SW480 (cell line): ENCODE data around the gene CALR3.
"Not testable (repeated sequence)": the region's sequence is repeated elsewhere in the genome, so short reads cannot be mapped to it uniquely, and the experiment has no call there.

Source experiments
- DNase-seq: peaks from one replicate; pipeline ENCODE4 v3.0.0-alpha.2; 2016; ENCODE audit warnings: low spot score

CALR3 gene

DNA sequence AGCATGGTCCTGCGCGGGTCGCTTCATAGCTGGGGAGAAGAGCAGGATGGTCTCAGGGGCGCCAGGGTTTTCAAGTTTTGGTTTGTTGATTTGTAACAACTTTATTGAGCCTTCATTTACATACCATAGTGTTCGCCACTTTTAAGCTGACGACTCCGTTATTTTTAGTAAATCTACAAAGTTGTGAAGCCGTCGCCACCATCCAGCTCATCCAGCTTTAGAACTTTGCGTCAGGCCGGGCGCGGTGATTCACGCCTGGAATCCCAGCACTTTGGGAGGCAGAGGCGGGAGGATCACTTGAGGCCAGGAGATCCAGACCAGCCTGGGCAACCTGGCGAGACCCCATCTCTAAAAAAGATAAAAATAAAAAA, 631 bp upstream of the CALR3 start:
- peak; percentile 16 for DNase-seq

GRCh38 chr19:16486476-16486875, 9.5 kb downstream of the CALR3 start:
- not testable (repeated sequence) for DNase-seq

- DNase-seq, result no peak
Observed at GRCh38 chr19:16482745-16483144, 13.2 kb downstream of the CALR3 start.

GRCh38 chr19:16477311-16477710, 18.7 kb downstream of the CALR3 start:
- no peak for DNase-seq

GRCh38 chr19:16476401-16476800, 19.6 kb downstream of the CALR3 start:
- DNase-seq, result no peak

DNA sequence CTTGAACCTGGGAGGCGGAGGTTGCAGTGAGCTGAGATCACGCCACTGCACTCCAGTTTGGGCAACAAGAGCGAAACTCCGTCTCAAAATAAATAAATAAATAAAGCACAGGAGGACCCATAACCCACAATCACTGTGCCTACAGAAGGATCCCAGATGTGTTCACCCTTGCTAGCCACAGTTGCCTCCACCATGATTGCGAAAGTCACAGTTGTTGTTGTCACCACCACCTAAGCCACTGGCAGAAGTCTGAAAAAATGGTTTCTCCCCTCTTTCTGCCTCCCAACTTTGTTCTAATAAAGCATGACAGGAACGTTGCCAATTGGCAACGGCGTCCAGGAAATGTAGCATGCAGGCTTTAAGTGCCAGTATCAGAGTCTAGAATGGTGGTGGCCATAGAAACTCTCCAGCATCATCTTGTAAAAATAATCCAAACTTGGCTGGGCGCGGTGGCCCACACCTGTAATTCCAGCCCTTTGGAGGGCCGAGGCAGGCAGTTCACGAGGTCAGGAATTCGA, 22.0 kb downstream of the CALR3 start:
- DNase-seq, result no peak

DNA sequence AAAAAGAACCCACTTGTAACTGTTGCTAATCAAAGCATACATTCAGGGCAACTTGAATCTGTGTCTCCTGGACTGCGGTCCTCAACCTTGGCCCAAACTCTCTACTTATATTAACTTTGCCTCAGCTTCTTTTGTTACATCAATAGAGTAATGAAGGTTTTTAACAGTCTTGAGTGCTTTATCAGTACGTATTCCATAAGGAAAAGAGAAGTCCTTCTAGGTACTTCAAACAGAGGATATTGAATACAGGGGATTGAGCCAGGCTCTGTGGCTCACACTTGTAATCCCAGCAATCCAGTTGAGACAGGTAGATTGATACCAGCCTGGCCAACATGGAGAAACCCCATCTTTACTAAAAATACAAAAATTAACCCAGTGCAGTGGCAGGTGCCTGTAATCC, 23.0 kb downstream of the CALR3 start:
- DNase-seq, result no peak

- DNase-seq, result not testable (repeated sequence)
Observed at GRCh38 chr19:16472559-16472899, 23.4 kb downstream of the CALR3 start.

- DNase-seq, result peak; percentile 9
Observed at GRCh38 chr19:16470911-16471811, 24.8 kb downstream of the CALR3 start.

DNA sequence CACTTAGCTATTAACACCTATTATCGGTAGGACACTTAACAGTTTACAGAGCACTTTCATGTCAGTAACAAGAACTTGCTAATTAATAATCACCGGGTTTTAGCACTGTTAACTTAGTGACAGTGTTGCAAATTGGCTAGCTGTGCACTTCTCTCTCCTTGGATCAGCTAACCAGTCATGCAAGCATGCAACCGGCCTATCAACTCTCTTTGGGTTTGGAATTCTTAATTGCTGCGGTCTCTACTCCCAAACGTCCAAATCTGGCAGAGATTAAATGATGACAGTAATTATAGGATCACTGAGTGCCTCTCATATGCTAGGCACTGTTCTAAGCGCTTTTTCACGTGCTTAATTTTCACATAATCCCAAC, 25.4 kb downstream of the CALR3 start:
- DNase-seq, result no peak

- no peak for DNase-seq
Observed at GRCh38 chr19:16467581-16467980, 28.4 kb downstream of the CALR3 start.

DNA sequence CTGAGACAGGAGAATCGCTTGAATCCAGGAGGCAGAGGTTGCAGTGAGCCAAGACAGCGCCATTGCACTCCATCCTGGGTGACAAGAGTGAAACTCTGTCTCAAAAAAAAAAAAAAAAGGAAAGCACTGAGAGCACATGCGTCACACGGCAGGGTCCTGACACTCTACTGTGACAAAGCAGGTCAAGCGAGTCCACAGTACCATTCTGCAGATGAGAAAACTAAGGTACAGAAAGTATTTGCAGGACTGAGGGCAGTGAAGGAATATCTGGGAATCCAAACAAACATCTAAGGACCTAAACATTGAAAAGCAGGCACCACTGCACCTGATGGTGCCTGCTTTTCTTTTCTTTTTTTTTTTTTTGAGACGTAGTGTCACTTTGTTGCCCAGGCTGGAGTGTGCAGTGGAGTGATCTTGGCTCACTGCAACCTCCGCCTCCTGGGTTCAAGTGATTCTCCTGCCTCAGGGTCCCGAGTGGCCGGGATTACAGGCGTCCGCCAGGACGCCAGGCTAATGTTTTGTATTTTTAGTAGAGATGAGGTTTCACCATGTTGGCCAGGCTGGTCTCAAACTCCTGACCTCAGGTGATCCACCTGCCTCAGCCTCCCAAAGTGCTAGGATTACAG, 29.1 kb downstream of the CALR3 start:
- DNase-seq, result not testable (repeated sequence)

- DNase-seq, result no peak
Observed at GRCh38 chr19:16465239-16465638, 30.7 kb downstream of the CALR3 start.

DNA sequence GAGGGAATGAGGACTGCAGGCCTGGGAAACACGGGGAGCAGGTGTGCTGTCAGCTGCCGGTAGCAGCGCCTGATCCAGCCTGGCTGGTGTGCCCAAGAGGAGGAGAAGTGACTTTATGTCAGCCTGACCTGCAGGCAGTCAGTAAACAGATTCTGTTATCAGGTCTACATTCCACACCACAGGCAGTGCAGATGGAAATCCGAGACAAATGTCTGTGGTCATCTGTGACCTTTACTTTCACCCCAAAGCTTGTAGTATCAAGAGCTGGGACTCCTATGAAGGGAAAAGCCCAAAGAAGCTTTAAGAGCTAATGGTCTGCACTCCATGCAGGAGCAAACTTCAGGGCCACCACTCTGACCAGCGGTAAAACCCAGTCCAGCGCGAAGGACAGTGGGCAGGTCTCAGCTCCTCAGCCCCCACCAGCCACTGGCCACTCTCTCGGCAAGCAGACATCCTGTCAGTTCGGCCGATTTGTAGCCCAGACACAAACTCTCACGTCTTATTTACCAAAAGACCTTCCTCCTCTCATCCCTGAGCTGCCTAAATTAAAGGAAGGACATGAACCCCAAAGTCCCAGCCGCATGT, 31.9 kb downstream of the CALR3 start:
- DNase-seq, result no peak

DNA sequence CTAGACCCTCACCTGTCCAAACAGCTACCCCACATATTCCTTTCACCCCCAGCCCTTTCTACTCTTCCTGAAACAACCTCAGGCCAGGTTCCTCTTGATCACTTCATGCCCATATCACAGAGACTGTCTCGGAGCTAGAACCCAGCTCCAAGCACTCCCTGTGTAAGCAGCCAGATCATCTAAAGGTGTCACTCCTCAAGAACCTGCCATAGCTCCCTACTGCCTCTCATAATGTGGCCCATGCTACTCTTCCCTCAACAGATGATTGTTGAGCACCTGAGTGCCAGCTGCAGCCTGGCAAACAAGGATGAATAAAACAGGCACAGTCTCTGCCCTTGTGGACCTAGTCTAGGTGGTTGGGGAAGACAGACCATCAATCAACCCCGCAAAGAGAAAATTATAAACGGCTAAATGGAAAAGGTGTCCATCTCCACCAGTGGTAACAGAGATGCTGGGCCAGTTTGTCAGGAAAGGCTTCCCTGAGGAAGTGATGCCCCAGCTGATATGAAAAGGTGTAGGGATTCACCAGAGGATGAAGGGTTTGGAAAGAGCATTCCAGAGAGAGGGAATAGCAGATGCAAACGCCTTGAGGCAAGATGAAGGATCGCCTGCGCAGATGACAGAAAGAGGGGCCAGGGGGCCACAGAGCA, 32.5 kb downstream of the CALR3 start:
- DNase-seq, result no peak

GRCh38 chr19:16462757-16463250, 33.2 kb downstream of the CALR3 start:
- DNase-seq, result no peak

DNA sequence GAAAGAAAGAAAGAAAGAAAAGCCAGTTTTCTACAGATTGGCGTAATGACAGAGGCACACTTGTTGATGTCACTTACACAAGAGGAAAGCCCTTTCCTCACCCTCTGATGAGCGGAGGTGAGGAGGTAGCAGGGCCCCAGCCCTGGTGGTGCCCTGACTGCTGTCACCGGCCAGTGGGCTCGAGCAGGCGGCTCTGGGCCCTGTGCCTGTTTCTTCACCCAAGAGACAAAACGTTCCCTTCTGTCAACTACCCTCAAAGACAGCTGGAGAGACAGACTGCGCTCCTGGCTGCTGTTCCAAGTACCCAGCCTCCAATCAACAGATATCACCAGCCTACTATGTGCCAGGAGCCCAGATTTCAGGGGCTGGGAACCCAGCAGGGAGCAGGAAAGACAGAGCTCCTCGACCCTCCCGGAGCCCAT, 34.3 kb downstream of the CALR3 start:
- no peak for DNase-seq

GRCh38 chr19:16460454-16460853, 35.5 kb downstream of the CALR3 start:
- no peak for DNase-seq

- no peak for DNase-seq
Observed at GRCh38 chr19:16459680-16460079, 36.3 kb downstream of the CALR3 start.

DNA sequence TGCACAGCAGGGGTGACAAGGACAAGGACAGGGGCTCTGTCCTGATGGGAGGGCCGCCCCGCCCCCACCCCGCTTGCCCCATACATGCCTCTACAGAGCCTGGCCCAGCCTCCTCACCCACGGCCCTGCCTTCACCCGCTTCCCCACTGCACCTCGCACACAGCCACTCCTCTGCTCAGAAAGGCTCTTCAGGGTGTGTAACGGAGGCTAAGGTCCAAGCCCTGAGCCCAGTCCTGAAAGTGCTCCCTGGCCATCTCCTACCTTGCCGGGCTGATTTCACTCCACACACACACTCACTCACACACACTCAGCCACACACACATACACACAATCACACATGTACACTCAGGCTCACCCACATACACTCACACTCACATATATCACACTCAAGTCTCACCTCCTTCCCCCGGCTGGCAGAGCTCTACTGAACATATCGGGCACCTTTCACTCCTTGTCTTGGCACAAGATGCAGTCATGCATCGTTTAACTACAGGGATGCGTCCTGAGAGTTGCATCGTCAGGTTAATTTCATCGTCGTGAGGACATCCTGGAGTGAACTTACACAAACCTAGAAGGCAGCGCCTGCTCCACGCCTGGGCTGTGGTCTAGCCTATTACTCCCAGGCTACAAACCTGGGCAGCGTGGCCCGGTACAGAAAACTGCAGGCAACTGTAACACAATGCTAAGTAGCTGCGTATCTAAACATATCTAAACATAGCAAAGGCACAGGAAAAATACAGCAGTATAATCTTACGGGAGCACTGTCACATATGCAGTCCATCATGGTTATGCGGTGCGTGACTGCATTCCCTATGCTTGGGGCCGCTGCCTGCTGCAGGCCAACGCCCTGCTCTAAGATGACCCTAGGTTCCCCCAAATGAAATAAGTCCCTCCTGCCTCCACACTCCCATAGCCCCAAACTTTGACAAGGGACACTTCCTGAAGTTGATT, 37.3 kb downstream of the CALR3 start:
- DNase-seq, result no peak

- DNase-seq, result no peak
Observed at GRCh38 chr19:16457954-16458331, 38.0 kb downstream of the CALR3 start.
